Psoas muscle (tissue), 8 donors: ENCODE measurements around the gene SUSD2. TPM values are rescaled to one million over a fixed set of nuclear protein-coding genes. Genes with fewer than 3 reads are reported as not detected.

Experiments
- ATAC-seq, 4 donors: fragments of 200-7000 bp; cut with Tn5 transposase; one replicate each; pipeline ENCODE4 v1.9.1; 2020; ENCODE audit warnings: moderate library complexity in 3 of 4, mild to moderate bottlenecking in 2 of 4
- DNase-seq, 2 donors: peaks; one replicate each; pipeline ENCODE4 v3.0.0-alpha.2; 2020
- H3K27ac ChIP-seq: fragments of 200-600 bp; one replicate; pipeline ENCODE4 v1.8.0; 2022
- H3K27me3 ChIP-seq, 3 donors: fragments of 200-600 bp in 1 of 3; one replicate each; pipeline versions ENCODE4 v1.6.1 to v1.8.0; 2013 to 2022; ENCODE audit warnings: low read length in 2 of 3, mild to moderate bottlenecking in 2 of 3, moderate library complexity in 1 of 3; ENCODE audit not compliant: insufficient read depth in 3 of 3
- H3K36me3 ChIP-seq, 2 donors: fragments of 200-600 bp in 1 of 2; one replicate each; pipeline versions ENCODE4 v1.6.1 to v1.8.0; 2013 to 2022; ENCODE audit warnings: low read depth in 1 of 2, mild to moderate bottlenecking in 1 of 2, moderate library complexity in 1 of 2; ENCODE audit not compliant: insufficient read depth in 1 of 2
- H3K4me1 ChIP-seq: fragments of 200-600 bp; one replicate; pipeline ENCODE4 v1.8.0; 2022
- H3K4me3 ChIP-seq: fragments of 200-600 bp; one replicate; pipeline ENCODE4 v1.8.0; 2022; ENCODE audit warnings: mild to moderate bottlenecking
- H3K9me3 ChIP-seq: fragments of 200-600 bp; one replicate; pipeline ENCODE4 v1.8.0; 2022
- WGBS, 3 donors: extraction: QIAGEN DNeasy Blood & Tissue Kit; methylation state at CpG; one replicate each; pipeline versions ENCODE4 v1.1.6 to v1.1.7; 2013; 5-methylcytosine and 5-hydroxymethylcytosine counted together
- intact Hi-C, 2 donors: fragments of 100-400 bp; cut with DNase I; formaldehyde crosslinking; loops; one replicate each; pipeline versions ENCODE4 v1.11.0 to v1.14.2; 2022
- polyA plus RNA-seq, 3 donors: library from polyadenylated mRNA; stranded (reverse); fragments of 200-250 nt; gene quantifications; one replicate each; pipeline ENCODE4 v1.2.3, GENCODE V29; 2013
- total RNA-seq, 4 donors: library from RNA; stranded (reverse); fragmentation: NEBNext Ultra II Directional in 2 of 4; extraction: Animal tissue kit (Norgen Biotek cat#: 25700) in 2 of 4; gene quantifications; one replicate each; pipeline versions ENCODE4 v1.2.1 to v1.2.4, GENCODE V29; 2021 to 2023
- TF ChIP-seq, protein P1 (sequence below): fragments of 200-600 bp; IDR thresholded peaks from one replicate; pipeline ENCODE4 v1.8.0; 2022; ENCODE audit warnings: antibody characterized with exemption
- donor health status: healthy with polysubstance abuse.
- donor health status: DM: no; HTN: no; CAD: no; lungs with moderate emphysema.
- donor health status: Bipolar disorder and iron deficiency.
- donor health status: healthy.
- donor health status: DM: yes; HTN: yes; CAD: no.
- donor health status: DM: no; HTN: no; CAD: no.
- donor health status: DM: no; HTN: no; CAD: no.
- donor health status: DM: yes; HTN: yes; CAD: no.

The SUSD2 gene
- total and polyA plus RNA-seq, 7 donors, result 1.1 to 1.8 (median 1.3) TPM

DNA sequence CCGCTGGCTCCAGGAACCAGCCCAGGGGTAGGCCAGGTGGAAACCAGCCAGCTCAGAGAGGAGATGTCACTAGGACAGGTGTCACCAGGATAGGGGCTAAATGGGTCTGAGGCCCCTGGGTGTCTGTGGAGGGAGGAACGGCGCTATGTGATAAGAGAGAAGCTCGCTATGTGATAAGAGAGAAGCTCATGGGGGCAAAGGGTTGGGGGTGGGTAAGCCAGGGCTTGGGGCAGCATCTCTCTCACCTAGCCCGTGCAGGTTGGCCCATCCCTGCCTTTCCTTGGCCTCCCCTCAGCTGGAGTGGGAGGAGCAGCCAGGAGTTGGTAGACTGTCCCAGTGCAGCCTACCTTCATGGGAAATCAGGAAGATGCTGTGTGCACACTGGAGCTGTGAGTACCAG lies 26.5 kb upstream of the SUSD2 start:
- peaks cover 10% of the 10 kb centered on the region for H3K4me1 ChIP-seq
- TF ChIP-seq, protein P1, sequence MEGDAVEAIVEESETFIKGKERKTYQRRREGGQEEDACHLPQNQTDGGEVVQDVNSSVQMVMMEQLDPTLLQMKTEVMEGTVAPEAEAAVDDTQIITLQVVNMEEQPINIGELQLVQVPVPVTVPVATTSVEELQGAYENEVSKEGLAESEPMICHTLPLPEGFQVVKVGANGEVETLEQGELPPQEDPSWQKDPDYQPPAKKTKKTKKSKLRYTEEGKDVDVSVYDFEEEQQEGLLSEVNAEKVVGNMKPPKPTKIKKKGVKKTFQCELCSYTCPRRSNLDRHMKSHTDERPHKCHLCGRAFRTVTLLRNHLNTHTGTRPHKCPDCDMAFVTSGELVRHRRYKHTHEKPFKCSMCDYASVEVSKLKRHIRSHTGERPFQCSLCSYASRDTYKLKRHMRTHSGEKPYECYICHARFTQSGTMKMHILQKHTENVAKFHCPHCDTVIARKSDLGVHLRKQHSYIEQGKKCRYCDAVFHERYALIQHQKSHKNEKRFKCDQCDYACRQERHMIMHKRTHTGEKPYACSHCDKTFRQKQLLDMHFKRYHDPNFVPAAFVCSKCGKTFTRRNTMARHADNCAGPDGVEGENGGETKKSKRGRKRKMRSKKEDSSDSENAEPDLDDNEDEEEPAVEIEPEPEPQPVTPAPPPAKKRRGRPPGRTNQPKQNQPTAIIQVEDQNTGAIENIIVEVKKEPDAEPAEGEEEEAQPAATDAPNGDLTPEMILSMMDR, result no peak
- no peak for ATAC-seq
- H3K4me3 ChIP-seq, result no peak overlapping the region
- WGBS, 3 donors, result 91 to 99% (median 95%) methylated on average over 5 of the region's 5 CpGs
- H3K27ac ChIP-seq, result no peak overlapping the region
- no peaks in the 10 kb centered on the region for H3K9me3 ChIP-seq
- no peaks in the 10 kb centered on the region for H3K27me3 ChIP-seq
- no peaks in the 10 kb centered on the region for H3K36me3 ChIP-seq
- intact Hi-C loops, result loop anchor here in 1 of 2 donors (5.0 kb wide), 2 partner anchors 48 to 153 kb away; no protein-coding TSS in a partner anchor
- DNase-seq, result no peak

DNA sequence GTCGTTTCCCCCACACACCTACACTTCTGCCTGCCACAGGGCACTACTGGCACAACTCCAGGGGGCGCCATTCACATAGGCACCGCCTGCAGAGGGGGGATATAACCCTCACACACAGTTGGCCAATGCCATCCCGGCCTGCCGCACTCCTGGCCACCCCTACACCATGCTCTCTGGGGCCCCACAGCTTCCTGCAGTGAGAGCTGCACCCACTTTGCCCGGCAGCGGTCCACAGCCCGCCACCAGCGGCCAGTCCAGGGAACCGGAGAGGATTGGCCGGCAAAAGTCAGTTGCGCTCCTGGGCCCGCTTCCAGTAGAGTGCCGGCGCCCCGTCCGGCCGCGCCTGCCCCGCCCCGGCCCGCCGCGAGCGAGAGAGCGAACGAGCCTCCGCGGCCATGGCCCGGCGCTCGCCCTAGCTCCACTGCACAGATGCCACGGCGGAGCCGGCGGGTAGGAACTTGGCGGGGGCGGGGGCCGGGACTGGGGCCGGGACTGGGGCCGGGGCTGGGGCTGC lies 25.6 kb upstream of the SUSD2 start:
- H3K4me1 ChIP-seq, result peaks cover 10% of the 10 kb centered on the region
- H3K9me3 ChIP-seq, result no peaks in the 10 kb centered on the region
- DNase-seq (peak; percentile 87 to 88), ATAC-seq (peak; percentile 82 to 91 (median 86))
- TF ChIP-seq, protein P1, result peak; percentile 34
- peak overlapping the region; percentile 84 for H3K4me3 ChIP-seq
- H3K27ac ChIP-seq, result peak overlapping the region; percentile 71
- intact Hi-C loops, result loop anchor here in 1 of 2 donors (5.0 kb wide), 1 partner anchor 153 kb away; no protein-coding TSS in a partner anchor
- no peaks in the 10 kb centered on the region for H3K36me3 ChIP-seq
- 0 to 1% (median 1%) methylated on average over 25 to 41 of the region's 41 CpGs for WGBS, 3 donors
- no peaks in the 10 kb centered on the region for H3K27me3 ChIP-seq

DNA sequence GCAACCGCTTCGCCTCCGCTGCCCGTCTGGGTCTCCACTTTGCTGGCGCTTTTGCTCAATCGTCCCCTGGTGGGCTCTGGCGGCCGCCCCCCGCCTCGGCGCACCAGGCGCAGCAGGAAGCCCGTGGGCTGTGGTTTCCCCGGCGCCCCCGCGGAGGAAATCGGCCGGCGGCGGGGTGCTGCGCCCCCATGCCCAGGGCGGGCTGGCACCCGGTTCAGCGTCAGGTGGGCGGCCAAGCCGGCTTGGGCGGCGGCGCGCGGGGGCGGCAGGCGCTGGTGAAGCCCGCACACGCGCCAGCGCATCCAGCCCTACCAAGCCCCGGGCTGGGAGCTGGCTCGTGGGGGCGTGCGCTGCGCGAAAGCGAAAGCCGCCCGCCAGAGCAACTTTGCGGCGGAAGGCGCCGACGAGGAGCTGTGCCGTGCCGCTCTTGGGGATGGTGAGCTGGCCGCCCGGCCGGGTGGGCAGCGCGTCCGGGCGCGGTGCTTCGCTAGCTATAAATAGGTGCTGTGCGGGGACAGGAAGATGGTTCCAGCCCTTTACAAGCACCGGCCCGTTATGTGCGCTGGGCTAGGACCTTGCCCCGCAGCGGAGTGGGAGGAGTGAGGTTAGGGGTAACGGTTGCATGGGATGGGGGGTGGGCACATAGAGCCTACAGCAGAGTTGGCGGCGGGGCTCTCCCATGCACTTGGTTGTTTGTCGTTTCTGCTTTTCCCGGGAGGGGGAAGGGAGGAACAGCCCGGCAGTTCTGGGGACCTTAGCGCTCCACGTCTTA lies 25.0 kb upstream of the SUSD2 start:
- peak; percentile 29 to 59 (median 33) for ATAC-seq
- 0% methylated on average over 60 to 77 of the region's 77 CpGs for WGBS, 3 donors
- H3K4me1 ChIP-seq, result peaks cover 10% of the 10 kb centered on the region

DNA sequence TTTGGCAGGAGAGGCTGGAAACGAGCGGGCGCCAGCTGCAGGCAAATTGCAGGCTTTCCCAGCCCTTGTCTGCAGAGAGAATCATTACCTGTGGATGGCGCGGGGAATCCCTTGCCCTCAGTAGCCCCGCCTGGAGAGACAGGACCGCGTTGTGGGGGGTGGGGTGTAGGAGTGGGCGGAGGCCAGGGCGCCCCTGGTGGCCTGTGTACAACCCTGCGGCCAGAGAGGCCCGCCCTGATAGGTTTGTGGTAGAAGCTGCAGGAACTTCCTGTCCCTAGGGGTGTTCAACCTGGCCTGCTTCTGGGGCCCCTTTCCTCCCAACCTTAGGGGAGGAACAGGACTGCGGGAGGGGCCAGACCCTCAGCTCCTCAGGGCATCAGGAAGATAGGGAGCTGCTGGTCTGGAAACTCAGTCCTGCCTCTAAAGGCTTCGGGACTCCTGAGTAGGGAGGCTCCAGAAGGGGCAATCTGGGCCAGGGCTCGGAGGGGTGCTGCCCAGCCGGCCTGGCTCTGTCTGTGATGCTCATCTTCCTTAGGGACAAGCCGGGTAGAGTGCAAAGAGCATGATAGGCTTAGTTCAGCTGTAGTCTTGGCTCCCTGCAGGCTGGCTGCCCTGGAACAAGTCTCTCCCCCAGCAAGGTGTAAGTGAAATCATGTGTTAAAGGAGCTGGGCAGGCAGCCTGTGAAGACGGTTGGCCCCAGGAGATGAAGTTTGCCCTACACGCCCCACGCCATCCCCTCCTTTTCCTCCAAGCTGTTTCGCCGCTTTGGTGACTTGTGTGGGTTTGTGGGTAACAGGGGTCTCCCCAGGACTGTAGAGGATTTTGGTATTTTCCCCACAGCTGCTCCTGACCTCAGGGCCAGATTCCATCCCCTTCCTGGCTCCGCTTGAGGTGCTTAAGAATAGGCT lies 24.1 kb upstream of the SUSD2 start:
- H3K27ac ChIP-seq, result peak overlapping the region; percentile 71
- H3K9me3 ChIP-seq, result no peaks in the 10 kb centered on the region
- intact Hi-C loops, result loop anchor here in 1 of 2 donors (5.0 kb wide), 1 partner anchor 155 kb away; no protein-coding TSS in a partner anchor
- TF ChIP-seq, protein P1, result peak; percentile 67
- DNase-seq (peak; percentile 83 to 88), ATAC-seq (peak; percentile 74 to 86 (median 80))
- H3K27me3 ChIP-seq, result no peaks in the 10 kb centered on the region
- H3K4me3 ChIP-seq, result peak overlapping the region; percentile 84
- H3K4me1 ChIP-seq, result peaks cover 16% of the 10 kb centered on the region
- 29% methylated on average over 23 of the region's 23 CpGs for WGBS, 3 donors
- no peaks in the 10 kb centered on the region for H3K36me3 ChIP-seq

More for the DNA sequence above, 25.0 kb upstream of the SUSD2 start:
- intact Hi-C loops, result loop anchor here in 1 of 2 donors (5.0 kb wide), 1 partner anchor 154 kb away; no protein-coding TSS in a partner anchor
- no peaks in the 10 kb centered on the region for H3K27me3 ChIP-seq
- TF ChIP-seq, protein P1, result no peak
- H3K9me3 ChIP-seq, result no peaks in the 10 kb centered on the region
- peak in 1 of 2 donors; percentile 64 for DNase-seq
- H3K4me3 ChIP-seq, result peak overlapping the region; percentile 84
- H3K27ac ChIP-seq, result peak overlapping the region; percentile 71
- no peaks in the 10 kb centered on the region for H3K36me3 ChIP-seq
